ENCODE results near the gene OPRM1.

OPRM1 gene

GRCh38 chr6:154092326-154092962 lies 53.4 kb downstream of the OPRM1 start:
- DNase-seq, result no peak

DNA sequence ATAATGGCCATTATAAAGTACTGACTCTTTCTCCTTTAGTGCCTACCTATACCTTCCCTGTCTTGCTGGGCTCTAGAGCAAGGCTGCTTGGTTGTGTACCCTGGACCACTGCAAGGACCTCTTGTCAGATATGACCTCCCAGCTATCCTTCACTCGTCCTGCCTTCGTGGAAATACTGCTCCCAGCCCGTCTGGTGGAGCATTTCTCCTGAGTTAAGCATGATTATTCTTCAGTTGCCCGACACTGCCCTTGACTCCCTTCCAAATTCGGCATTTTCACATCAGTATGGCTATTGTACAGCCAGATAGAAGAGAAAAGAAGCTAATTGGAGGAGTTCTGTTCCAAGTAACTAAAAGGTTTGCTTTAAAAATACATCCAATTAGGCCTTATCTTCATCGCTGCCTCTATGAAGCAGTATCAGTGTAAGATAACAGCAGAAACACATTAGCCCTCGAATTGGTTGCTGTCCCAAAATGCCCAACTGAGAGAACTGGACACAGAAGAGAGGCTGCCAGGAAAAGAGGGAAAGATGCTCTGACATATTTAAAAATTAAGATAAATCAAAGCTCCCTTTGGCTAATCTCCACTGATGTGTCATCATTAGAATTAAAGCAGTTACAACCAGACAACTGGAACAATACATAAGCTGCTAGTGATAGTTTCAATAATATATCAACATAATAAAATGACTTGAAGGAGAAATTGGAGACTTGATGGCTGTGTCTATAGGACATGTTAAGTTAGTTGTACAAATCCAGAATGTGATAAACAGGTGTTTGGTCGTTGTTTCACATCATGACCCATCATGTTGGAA lies 54.4 kb downstream of the OPRM1 start:
- DNase-seq, result no peak

- DNase-seq, result no peak
These were observed 56.5 kb downstream of the OPRM1 start for GRCh38 chr6:154095571-154095970.

DNA sequence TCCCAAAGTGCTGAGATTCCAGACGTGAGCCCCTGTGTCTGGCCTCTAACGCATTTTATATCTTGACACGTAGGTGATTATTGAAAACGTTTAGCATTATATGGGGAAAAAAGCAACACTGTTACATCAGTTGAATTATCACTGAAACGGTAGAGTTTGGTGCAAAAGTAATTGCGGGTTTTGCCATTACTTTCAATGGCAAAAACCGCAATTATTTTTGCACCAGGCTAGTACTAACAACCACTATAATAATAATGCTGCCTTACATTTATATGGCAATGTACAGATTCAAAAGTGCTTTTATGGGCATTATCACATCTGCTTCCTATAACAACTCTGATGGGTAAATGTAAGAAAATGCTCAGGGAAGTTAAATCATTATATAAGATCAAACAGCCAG lies 57.3 kb downstream of the OPRM1 start:
- DNase-seq, result no peak

- no peak for DNase-seq
These were observed 57.8 kb downstream of the OPRM1 start for GRCh38 chr6:154096834-154097233.

GRCh38 chr6:154099211-154099610 lies 60.2 kb downstream of the OPRM1 start:
- no peak for DNase-seq

GRCh38 chr6:154106251-154106650 lies 67.2 kb downstream of the OPRM1 start:
- no peak for DNase-seq

DNA sequence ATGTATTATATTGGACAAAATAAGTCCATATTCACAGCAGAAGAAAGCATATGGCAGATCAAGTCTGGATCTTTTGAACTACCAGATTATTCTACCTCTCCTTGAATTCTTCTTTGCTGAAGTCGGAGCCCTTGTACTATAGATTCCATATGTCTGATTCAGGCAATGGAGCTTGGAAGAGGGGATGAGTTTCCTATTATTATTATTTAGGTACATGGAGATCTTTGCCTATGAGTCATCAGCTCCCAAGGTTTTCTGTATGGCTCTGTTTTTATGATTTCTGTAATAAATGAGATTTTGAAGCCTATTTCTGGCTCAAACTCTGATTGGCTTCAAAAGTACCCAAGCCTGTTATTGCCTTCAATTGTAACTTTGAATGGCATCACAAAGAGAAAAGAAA lies 72.0 kb downstream of the OPRM1 start:
- DNase-seq, result peak; percentile 8

GRCh38 chr6:154112181-154112809 lies 73.3 kb downstream of the OPRM1 start:
- peak; percentile 31 for DNase-seq

- no peak for DNase-seq
These were observed 74.4 kb downstream of the OPRM1 start for GRCh38 chr6:154113392-154113791.

DNA sequence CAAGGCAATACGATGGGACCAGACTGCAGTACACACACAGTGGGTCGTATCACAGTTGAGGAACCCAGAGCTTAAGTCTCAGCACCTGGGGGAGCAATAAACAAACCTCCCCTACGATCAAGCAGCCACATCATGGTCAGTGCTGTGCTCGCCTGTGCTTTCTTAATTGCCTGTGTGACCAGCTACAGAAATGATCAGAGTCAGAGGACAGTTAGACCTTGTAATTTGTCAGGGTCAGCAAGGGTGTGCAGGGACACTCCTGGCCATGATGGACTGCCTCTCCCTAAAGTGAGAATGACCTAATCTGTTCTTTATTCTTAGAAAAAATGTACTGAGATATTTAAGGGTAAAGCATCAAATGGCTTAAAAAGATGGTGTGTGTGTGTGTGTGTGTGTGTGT lies 78.4 kb downstream of the OPRM1 start:
- no peak for DNase-seq

- no peak for DNase-seq
These were observed 83.3 kb downstream of the OPRM1 start for GRCh38 chr6:154122195-154122925.

DNA sequence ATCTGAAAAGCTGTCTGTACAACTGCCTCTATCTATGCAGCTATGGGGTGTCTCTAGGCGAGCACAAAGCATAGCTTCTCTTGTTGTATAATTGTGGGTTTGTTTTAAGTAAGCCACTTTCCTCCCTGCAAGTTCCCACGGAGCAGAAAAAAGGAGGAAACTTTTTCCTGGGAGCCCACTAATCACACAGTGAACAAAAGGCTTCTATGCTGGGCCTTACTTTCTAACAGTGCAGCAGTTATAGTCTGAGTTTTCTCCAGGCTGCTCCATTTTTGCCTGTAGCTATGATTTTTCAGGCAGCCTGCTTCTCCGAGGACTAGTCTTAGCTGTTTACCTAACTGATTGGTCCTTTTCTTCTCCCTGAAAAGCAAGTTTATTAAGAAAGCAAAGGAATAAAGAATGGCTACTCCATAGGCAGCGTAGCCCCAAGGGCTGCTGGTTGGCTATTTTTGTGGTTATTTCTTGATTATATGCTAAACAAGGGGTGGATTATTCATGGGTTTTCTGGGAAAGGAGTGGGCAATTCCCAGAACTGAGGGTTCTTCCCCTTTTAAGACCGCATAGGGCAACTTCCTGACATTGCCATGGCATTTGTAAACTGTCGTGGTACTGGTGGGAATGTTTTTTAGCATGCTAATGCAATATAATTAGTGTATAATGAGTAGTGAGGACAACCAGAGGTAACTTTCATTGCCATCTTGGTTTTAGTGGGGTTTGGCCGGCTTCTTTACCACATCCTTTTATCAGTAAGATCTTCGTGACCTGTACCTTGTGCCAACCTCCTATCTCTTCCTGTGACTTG lies 84.3 kb downstream of the OPRM1 start:
- no peak for DNase-seq

DNA sequence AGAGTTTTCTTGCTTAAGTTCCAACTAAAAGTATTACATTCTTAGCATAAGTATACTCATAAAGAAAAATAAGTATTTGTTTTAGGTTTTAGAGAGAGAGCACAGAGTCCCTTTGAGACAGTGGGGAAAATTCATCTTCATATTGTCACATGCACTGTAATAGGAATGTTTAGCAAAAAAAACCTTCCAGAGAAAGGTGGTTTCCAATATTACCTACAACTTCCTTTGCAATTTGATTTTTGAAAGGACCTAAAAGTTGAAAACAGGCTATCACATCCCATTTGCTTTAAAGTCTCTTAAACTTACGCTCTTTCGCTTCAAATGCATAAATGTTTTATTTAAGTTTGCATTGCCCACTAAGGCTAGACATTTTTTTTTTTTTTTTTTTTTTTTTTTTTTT lies 86.4 kb downstream of the OPRM1 start:
- no peak for DNase-seq

GRCh38 chr6:154127657-154128056 lies 88.6 kb downstream of the OPRM1 start:
- no peak for DNase-seq

- DNase-seq, result no peak
These were observed 95.6 kb downstream of the OPRM1 start for GRCh38 chr6:154134471-154135147.

DNA sequence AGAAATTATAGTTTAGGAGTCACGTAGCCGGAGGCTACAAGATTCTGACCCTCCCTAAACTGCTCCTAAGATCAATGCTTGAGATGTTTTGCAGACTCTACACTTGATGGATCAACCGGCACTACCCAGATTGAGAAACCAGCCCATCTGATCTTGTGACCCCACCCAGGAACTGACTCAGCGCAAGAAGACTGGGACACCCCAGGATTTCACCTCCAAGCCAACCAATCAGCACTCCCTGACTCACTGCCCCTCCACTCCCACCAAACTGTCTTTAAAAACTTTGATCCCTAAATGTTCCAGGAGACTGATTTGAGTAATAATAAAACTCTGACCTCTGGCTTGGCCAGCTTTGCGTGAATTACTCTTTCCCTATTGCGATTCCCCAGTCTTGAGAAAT lies 99.8 kb downstream of the OPRM1 start:
- DNase-seq, result peak; percentile 6

DNA sequence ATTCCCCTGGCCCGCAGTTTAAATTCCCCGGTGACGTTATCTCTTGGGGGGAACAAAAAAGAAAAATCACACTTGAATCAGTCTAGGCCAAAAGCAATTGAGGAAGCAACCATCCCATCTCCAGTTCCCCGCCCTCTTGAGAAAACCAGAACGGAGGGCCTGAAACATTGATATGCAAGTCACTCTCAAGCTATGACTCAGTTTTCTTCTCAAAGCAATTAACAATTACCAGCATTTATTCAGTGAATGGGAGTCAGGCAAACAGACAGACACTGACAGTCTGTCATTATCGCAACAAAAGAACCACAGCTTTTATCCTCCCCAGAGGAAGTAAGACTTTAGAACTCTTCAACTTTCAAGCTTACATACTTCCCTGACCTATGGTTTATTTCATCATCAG lies 100.9 kb downstream of the OPRM1 start:
- DNase-seq, result no peak

DNA sequence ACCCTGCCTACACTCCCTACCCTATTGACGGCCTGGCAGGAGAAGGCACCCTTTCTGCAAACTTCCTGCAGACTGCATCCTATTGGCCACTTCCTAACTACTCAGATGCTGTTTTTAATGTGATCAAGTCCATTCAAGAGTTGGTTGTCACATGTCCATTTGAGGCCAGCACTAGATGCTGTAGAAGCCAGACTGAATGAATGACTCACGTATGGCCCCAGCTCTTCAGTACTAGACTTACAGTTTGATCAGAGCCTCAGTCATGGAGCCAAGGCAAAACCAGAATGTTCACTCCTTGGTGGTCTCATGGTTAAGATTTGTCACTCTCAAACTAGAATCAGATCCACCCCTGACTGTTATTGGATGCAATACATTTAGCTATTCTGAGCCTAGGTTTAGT lies 101.7 kb downstream of the OPRM1 start:
- no peak for DNase-seq

DNA sequence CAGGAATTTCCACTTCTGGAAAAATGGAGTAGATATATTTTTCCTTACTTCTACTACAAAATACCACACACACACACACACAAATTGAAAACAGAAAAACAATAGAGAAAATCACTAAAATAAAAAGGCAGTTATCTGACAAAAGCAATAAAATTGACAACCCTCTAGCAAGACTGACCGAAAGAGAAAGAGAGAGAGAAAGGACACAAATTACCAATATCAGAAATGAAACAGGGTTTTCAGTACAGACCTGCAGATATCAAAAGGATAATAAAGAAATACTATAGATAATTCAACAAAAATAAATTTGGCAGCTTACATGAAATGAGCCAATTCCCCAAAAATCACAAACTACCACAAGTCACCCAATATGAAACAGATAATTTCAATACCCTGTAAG lies 104.7 kb downstream of the OPRM1 start:
- DNase-seq, result no peak

GRCh38 chr6:154154389-154154967 lies 115.4 kb downstream of the OPRM1 start:
- DNase-seq, result peak; percentile 60

Data from EL (cell line).